ENCODE data around the gene TRIM52. TPM values are rescaled to one million over a fixed set of nuclear protein-coding genes. Genes with fewer than 3 reads are reported as not detected.

The TRIM52 gene
- total and polyA plus RNA-seq, 4 experiments from 2014 or later = 19.4 to 76.8 (median 60.1) TPM

- Mint-ChIP-seq H3K4me1 (peaks cover 14 to 31% (median 17%) of the 10 kb centered on the region in 4 donors), H3K27ac (peak overlapping the region in 6 of 7 donors; percentile 41 to 88 (median 66)), H3K4me3 (peak overlapping the region in 1 of 8 donors; percentile 15), H3K36me3 (peaks cover 57 to 82% of the 10 kb centered on the region in 2 donors), H3K27me3 (no peaks in the 10 kb centered on the region), H3K9me3 (peaks cover 0 to 4% (median 0%) of the 10 kb centered on the region in 8 donors)
- Histone ChIP-seq H3K9me3 (ENCODE audit: control insufficient read depth in 1 of 2, low read length in 2 of 2) (no peaks in the 10 kb centered on the region), H3K27me3 (ENCODE audit: insufficient read depth, low read length) (no peaks in the 10 kb centered on the region), H3K4me3 (ENCODE audit: low read length in 2 of 2) (no peak overlapping the region), H3K4me1 (ENCODE audit: insufficient read depth, low read length) (no peaks in the 10 kb centered on the region), H3K27ac (ENCODE audit: low read depth, low read length) (no peak overlapping the region), H3K36me3 (ENCODE audit: insufficient read depth, low read length) (peaks cover 67% of the 10 kb centered on the region)
- CTCF ChIA-PET (ENCODE audit: partially characterized antibody) = no interaction called here
- intact Hi-C loops (cut with micrococcal nuclease) = no loop called here
- no peak for DNase-seq
- POLR2A ChIA-PET (ENCODE audit: partially characterized antibody) = interaction anchor here (1.2 to 22.7 kb wide), 3 partner anchors 7 to 22 kb away, joined by 3 to 339 read pairs (median 4); partner anchors contain the start of gene TRIM41
Observed at GRCh38 chr5:181233088-181233800, 27.7 kb downstream of the TRIM52 start.

DNA sequence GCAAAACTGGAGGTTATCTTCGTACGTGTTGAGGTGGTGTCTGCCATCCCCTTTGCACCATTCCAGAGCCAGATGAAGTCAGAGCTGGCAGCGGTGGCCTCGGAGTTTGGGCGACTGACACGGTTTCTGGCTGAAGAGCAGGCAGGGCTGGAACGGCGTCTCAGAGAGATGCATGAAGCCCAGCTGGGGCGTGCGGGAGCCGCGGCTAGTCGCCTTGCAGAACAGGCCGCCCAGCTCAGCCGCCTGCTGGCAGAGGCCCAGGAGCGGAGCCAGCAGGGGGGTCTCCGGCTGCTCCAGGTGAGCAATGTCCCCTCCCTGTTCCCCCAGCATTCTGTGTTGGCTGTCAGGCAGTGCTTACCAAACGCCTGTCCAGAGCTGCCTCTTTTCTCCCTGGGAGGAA is 28.4 kb downstream of the TRIM52 start:
- POLR2A ChIA-PET (ENCODE audit: partially characterized antibody) = interaction anchor here (1.0 to 22.7 kb wide), 2 partner anchors 7 to 10 kb away, joined by 3 to 339 read pairs; partner anchors contain the start of gene TRIM41
- CTCF ChIA-PET (ENCODE audit: partially characterized antibody) = no interaction called here
- H3K36me3 Mint-ChIP-seq = peaks cover 51 to 75% of the 10 kb centered on the region in 2 donors
- H3K9me3 Mint-ChIP-seq = peaks cover 0 to 4% (median 0%) of the 10 kb centered on the region in 8 donors
- no peaks in the 10 kb centered on the region for H3K27me3 ChIP-seq (ENCODE audit: insufficient read depth, low read length)
- no peak for DNase-seq
- H3K4me3 ChIP-seq (ENCODE audit: low read length in 2 of 2) = no peak overlapping the region
- peaks cover 60% of the 10 kb centered on the region for H3K36me3 ChIP-seq (ENCODE audit: insufficient read depth, low read length)
- H3K4me1 Mint-ChIP-seq = peaks cover 11 to 25% (median 15%) of the 10 kb centered on the region in 4 donors
- H3K4me1 ChIP-seq (ENCODE audit: insufficient read depth, low read length) = no peaks in the 10 kb centered on the region
- no peak overlapping the region for H3K27ac ChIP-seq (ENCODE audit: low read depth, low read length)
- no peaks in the 10 kb centered on the region for H3K9me3 ChIP-seq (ENCODE audit: control insufficient read depth in 1 of 2, low read length in 2 of 2)
- H3K4me3 Mint-ChIP-seq = no peak overlapping the region
- no peaks in the 10 kb centered on the region for H3K27me3 Mint-ChIP-seq
- intact Hi-C loops (cut with micrococcal nuclease) = no loop called here
- H3K27ac Mint-ChIP-seq = no peak overlapping the region

- Mint-ChIP-seq H3K4me1 (peaks cover 12 to 31% (median 17%) of the 10 kb centered on the region in 4 donors), H3K27ac (peak overlapping the region in 3 of 7 donors; percentile 16 to 74 (median 70)), H3K36me3 (peaks cover 40 to 65% of the 10 kb centered on the region in 2 donors), H3K27me3 (no peaks in the 10 kb centered on the region), H3K4me3 (no peak overlapping the region), H3K9me3 (peaks cover 0 to 4% (median 0%) of the 10 kb centered on the region in 8 donors)
- ChIA-PET CTCF (ENCODE audit: partially characterized antibody) (interaction anchor here (0.8 kb wide), 1 partner anchor 21 kb away, joined by 3 read pairs; no protein-coding TSS in a partner anchor), POLR2A (ENCODE audit: partially characterized antibody) (interaction anchor here (1.0 to 22.7 kb wide), 6 partner anchors 5 to 42 kb away, joined by 3 to 339 read pairs (median 4); partner anchors contain the start of genes TRIM41 and TRIM52)
- Histone ChIP-seq H3K36me3 (ENCODE audit: insufficient read depth, low read length) (peaks cover 48% of the 10 kb centered on the region), H3K9me3 (ENCODE audit: control insufficient read depth in 1 of 2, low read length in 2 of 2) (no peaks in the 10 kb centered on the region), H3K4me1 (ENCODE audit: insufficient read depth, low read length) (peaks cover 3% of the 10 kb centered on the region), H3K27me3 (ENCODE audit: insufficient read depth, low read length) (no peaks in the 10 kb centered on the region), H3K4me3 (ENCODE audit: low read length in 2 of 2) (no peak overlapping the region), H3K27ac (ENCODE audit: low read depth, low read length) (no peak overlapping the region)
- intact Hi-C loops (cut with micrococcal nuclease) = no loop called here
- DNase-seq = no peak
Observed at GRCh38 chr5:181231432-181231831, 29.5 kb downstream of the TRIM52 start.

DNA sequence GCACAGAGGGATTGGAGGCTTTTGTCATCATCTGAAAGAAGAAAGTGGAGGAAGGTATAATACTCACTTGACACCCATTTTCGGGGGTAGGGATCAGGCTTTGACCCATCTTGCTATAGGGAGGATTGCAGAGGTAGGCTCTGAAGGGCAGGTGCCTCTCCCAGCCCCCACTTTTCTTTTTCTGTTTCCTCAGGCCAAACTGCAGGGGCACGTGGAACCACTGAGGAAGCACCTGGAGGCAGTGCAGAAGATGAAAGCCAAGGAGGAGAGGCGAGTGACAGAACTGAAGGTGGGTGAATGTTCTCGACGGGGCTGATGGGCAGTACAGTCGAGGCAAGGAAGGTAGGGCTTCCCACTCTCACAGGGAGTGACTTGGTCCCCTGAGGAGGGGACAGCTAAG is 30.4 kb downstream of the TRIM52 start:
- H3K27me3 ChIP-seq (ENCODE audit: insufficient read depth, low read length) = no peaks in the 10 kb centered on the region
- H3K9me3 Mint-ChIP-seq = peaks cover 0 to 4% (median 0%) of the 10 kb centered on the region in 8 donors
- ChIA-PET CTCF (ENCODE audit: partially characterized antibody) (interaction anchor here (0.8 kb wide), 1 partner anchor 20 kb away, joined by 3 read pairs; no protein-coding TSS in a partner anchor), POLR2A (ENCODE audit: partially characterized antibody) (interaction anchor here (1.4 to 22.7 kb wide), 4 partner anchors 4 to 30 kb away, joined by 3 to 339 read pairs (median 172); partner anchors contain the start of genes RACK1, TRIM41 and TRIM52)
- peaks cover 12% of the 10 kb centered on the region for H3K4me1 ChIP-seq (ENCODE audit: insufficient read depth, low read length)
- H3K27ac ChIP-seq (ENCODE audit: low read depth, low read length) = no peak overlapping the region
- H3K4me3 Mint-ChIP-seq = no peak overlapping the region
- peaks cover 16 to 40% (median 23%) of the 10 kb centered on the region in 4 donors for H3K4me1 Mint-ChIP-seq
- H3K36me3 Mint-ChIP-seq = peaks cover 32 to 57% of the 10 kb centered on the region in 2 donors
- no peak for DNase-seq
- no peaks in the 10 kb centered on the region for H3K9me3 ChIP-seq (ENCODE audit: control insufficient read depth in 1 of 2, low read length in 2 of 2)
- H3K36me3 ChIP-seq (ENCODE audit: insufficient read depth, low read length) = peaks cover 40% of the 10 kb centered on the region
- H3K27ac Mint-ChIP-seq = peak overlapping the region in 6 of 7 donors; percentile 16 to 86 (median 60)
- intact Hi-C loops (cut with micrococcal nuclease) = no loop called here
- H3K27me3 Mint-ChIP-seq = no peaks in the 10 kb centered on the region
- H3K4me3 ChIP-seq (ENCODE audit: low read length in 2 of 2) = no peak overlapping the region

DNA sequence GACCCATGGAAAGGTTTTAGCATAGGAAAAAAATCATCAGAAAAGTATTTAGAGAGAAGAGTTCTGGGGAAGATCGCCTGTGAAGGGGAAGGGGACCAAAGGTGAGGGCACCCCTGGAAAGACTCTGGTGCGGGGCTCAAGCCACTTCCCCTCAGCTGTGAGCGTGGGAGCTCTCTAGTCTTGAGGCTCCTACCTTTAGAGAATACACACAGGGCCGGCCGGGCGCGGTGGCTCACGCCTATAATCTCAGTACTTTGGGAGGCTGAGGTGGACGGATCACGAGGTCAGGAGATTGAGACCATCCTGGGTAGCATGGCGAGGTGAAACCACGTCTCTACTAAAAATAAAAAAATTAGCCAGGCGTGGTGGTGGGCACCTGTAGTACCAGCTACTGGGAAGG is 30.9 kb downstream of the TRIM52 start:
- peaks cover 17% of the 10 kb centered on the region for H3K4me1 ChIP-seq (ENCODE audit: insufficient read depth, low read length)
- no peak for DNase-seq
- Mint-ChIP-seq H3K36me3 (peaks cover 26 to 53% of the 10 kb centered on the region in 2 donors), H3K27me3 (no peaks in the 10 kb centered on the region), H3K9me3 (peaks cover 0 to 4% (median 0%) of the 10 kb centered on the region in 8 donors), H3K4me1 (peaks cover 21 to 43% (median 25%) of the 10 kb centered on the region in 4 donors), H3K4me3 (peak overlapping the region in 1 of 8 donors; percentile 32), H3K27ac (peak overlapping the region; percentile 18 to 89 (median 68))
- no peaks in the 10 kb centered on the region for H3K27me3 ChIP-seq (ENCODE audit: insufficient read depth, low read length)
- H3K4me3 ChIP-seq (ENCODE audit: low read length in 2 of 2) = no peak overlapping the region
- H3K36me3 ChIP-seq (ENCODE audit: insufficient read depth, low read length) = peaks cover 34% of the 10 kb centered on the region
- H3K27ac ChIP-seq (ENCODE audit: low read depth, low read length) = no peak overlapping the region
- no peaks in the 10 kb centered on the region for H3K9me3 ChIP-seq (ENCODE audit: control insufficient read depth in 1 of 2, low read length in 2 of 2)
- CTCF ChIA-PET (ENCODE audit: partially characterized antibody) = no interaction called here
- intact Hi-C loops (cut with micrococcal nuclease) = no loop called here
- POLR2A ChIA-PET (ENCODE audit: partially characterized antibody) = interaction anchor here (1.5 to 9.4 kb wide), 2 partner anchors 12 to 31 kb away, joined by 5 to 339 read pairs; partner anchors contain the start of genes RACK1 and TRIM52

- POLR2A ChIA-PET (ENCODE audit: partially characterized antibody) = interaction anchor here (0.7 to 9.4 kb wide), 7 partner anchors 17 to 393 kb away, joined by 4 to 375 read pairs (median 131); partner anchors contain the start of genes RACK1, TRIM52 and TRIM7
- Histone ChIP-seq H3K4me3 (ENCODE audit: low read length in 2 of 2) (peak overlapping the region; percentile 62 to 90), H3K4me1 (ENCODE audit: insufficient read depth, low read length) (peaks cover 52% of the 10 kb centered on the region), H3K27ac (ENCODE audit: low read depth, low read length) (peak overlapping the region; percentile 97), H3K36me3 (ENCODE audit: insufficient read depth, low read length) (no peaks in the 10 kb centered on the region), H3K9me3 (ENCODE audit: control insufficient read depth in 1 of 2, low read length in 2 of 2) (no peaks in the 10 kb centered on the region), H3K27me3 (ENCODE audit: insufficient read depth, low read length) (no peaks in the 10 kb centered on the region)
- Mint-ChIP-seq H3K4me1 (peaks cover 37 to 77% (median 55%) of the 10 kb centered on the region in 4 donors), H3K9me3 (peaks cover 0 to 33% (median 4%) of the 10 kb centered on the region in 8 donors), H3K4me3 (peak overlapping the region; percentile 90 to 99 (median 97)), H3K36me3 (peaks cover under 1 to 47% of the 10 kb centered on the region in 2 donors), H3K27ac (peak overlapping the region; percentile 98 to 100 (median 99)), H3K27me3 (peaks cover 0 to 16% of the 10 kb centered on the region in 2 donors)
- intact Hi-C loops (cut with micrococcal nuclease) = no loop called here
- peak in 4 of 5 donors; percentile 43 to 75 (median 45) for DNase-seq
- CTCF ChIA-PET (ENCODE audit: partially characterized antibody) = interaction anchor here (0.6 to 2.3 kb wide), 5 partner anchors 19 to 364 kb away, joined by 3 to 9 read pairs (median 4); partner anchors contain the start of gene RACK1
Observed at GRCh38 chr5:181224390-181225229, 36.3 kb downstream of the TRIM52 start.

Measured in CD4-positive, alpha-beta memory T cell (primary cell).